GM10266 (cell line): ENCODE data around the gene ZNF416.

ENCODE experiments used
- DNase-seq: peaks from one replicate; pipeline ENCODE4 v3.0.0; 2012; ENCODE audit errors: extremely low spot score
- CTCF ChIP-seq: IDR thresholded peaks from 2 replicates; pipeline ENCODE4 v1.5.1; 2012; ENCODE audit warnings: mild to moderate bottlenecking, low read depth; ENCODE audit not compliant: control insufficient read depth, insufficient read depth; ENCODE audit errors: missing control alignments

Gene ZNF416

GRCh38 chr19:57576661-57577060, 2.0 kb downstream of the ZNF416 start:
- no peak for DNase-seq
- TF ChIP-seq CTCF = no peak

- TF ChIP-seq CTCF = no peak
- no peak for DNase-seq
Observed at GRCh38 chr19:57572415-57572947, 6.2 kb downstream of the ZNF416 start.

GRCh38 chr19:57570707-57571106, 8.0 kb downstream of the ZNF416 start:
- no peak for DNase-seq
- no peak for TF ChIP-seq CTCF

GRCh38 chr19:57566396-57567265, 12.1 kb downstream of the ZNF416 start:
- DNase-seq = no peak
- no peak for TF ChIP-seq CTCF

GRCh38 chr19:57563547-57563946, 15.2 kb downstream of the ZNF416 start:
- no peak for TF ChIP-seq CTCF
- no peak for DNase-seq

GRCh38 chr19:57560049-57560491, 18.6 kb downstream of the ZNF416 start:
- TF ChIP-seq CTCF = no peak
- DNase-seq = no peak

GRCh38 chr19:57559404-57560025, 19.2 kb downstream of the ZNF416 start, which contains the start of gene ZNF550:
TSS of gene ZNF550 (minus strand) at chr19:57559863. CDS start at chr19:57559682, 181 bp downstream.
- DNase-seq = peak; percentile 88
- no peak for TF ChIP-seq CTCF
